Liver (tissue), 9 donors: ENCODE measurements around the gene TMIGD1. TPM values are rescaled to one million over a fixed set of nuclear protein-coding genes. Genes with fewer than 3 reads are reported as not detected.

ENCODE experiments used
- DNase-seq: peaks from one replicate; pipeline ENCODE4 v3.0.0-alpha.2; 2017; ENCODE audit warnings: low spot score
- H3K27ac ChIP-seq, 2 donors: one replicate each; pipeline ENCODE4 v1.7.0; 2013; ENCODE audit warnings: inconsistent platforms in 2 of 2, low read length in 2 of 2, control low read depth in 1 of 2, low read depth in 1 of 2, mild to moderate bottlenecking in 1 of 2
- H3K27me3 ChIP-seq, 4 donors: one replicate each; pipeline versions ENCODE4 v1.6.1 to v1.7.0; 2013; ENCODE audit warnings: low read length in 3 of 4, inconsistent platforms in 1 of 4, mild to moderate bottlenecking in 1 of 4, moderate library complexity in 1 of 4; ENCODE audit not compliant: control insufficient read depth in 4 of 4, insufficient read depth in 4 of 4
- H3K36me3 ChIP-seq, 4 donors: one replicate each; pipeline versions ENCODE4 v1.6.1 to v1.7.0; 2013; ENCODE audit warnings: low read length in 3 of 4, mild to moderate bottlenecking in 3 of 4, low read depth in 1 of 4, moderate library complexity in 1 of 4; ENCODE audit not compliant: control insufficient read depth in 4 of 4, insufficient read depth in 3 of 4
- H3K4me1 ChIP-seq, 4 donors: one replicate each; pipeline versions ENCODE4 v1.6.1 to v1.7.0; 2013; ENCODE audit warnings: low read length in 3 of 4, mild to moderate bottlenecking in 3 of 4, moderate library complexity in 1 of 4; ENCODE audit not compliant: control insufficient read depth in 4 of 4, insufficient read depth in 4 of 4
- H3K4me3 ChIP-seq, 3 donors: one replicate each; pipeline versions ENCODE4 v1.6.1 to v1.7.0; 2013; ENCODE audit warnings: low read length in 3 of 3, control low read depth in 1 of 3, low read depth in 1 of 3, mild to moderate bottlenecking in 1 of 3
- H3K9ac ChIP-seq, 2 donors: one replicate each; pipeline ENCODE4 v1.7.0; 2013; ENCODE audit warnings: low read length in 2 of 2, mild to moderate bottlenecking in 2 of 2, moderate library complexity in 2 of 2, control low read depth in 1 of 2, low read depth in 1 of 2
- H3K9me3 ChIP-seq, 4 donors: one replicate each; pipeline versions ENCODE4 v1.6.1 to v1.7.0; 2013; ENCODE audit warnings: low read length in 3 of 4; ENCODE audit not compliant: control insufficient read depth in 4 of 4
- EGR1 ChIP-seq, 2 donors: IDR thresholded peaks; 2 replicates each; pipeline ENCODE4 v1.6.1; 2016 to 2018; ENCODE audit warnings: antibody characterized with exemption in 2 of 2, low read depth in 2 of 2
- FOXA1 ChIP-seq: IDR thresholded peaks from 2 replicates; pipeline ENCODE4 v1.6.1; 2016; ENCODE audit warnings: antibody characterized with exemption
- FOXA2 ChIP-seq: IDR thresholded peaks from 2 replicates; pipeline ENCODE4 v1.6.1; 2016; ENCODE audit warnings: antibody characterized with exemption
- GABPA ChIP-seq, 2 donors: IDR thresholded peaks in 1 of 2; conservative IDR thresholded peaks in 1 of 2; 2 replicates each; pipeline ENCODE4 v1.6.1; 2016; ENCODE audit warnings: antibody characterized with exemption in 2 of 2, mild to moderate bottlenecking in 1 of 2, moderate library complexity in 1 of 2
- HNF4A ChIP-seq, 2 donors: conservative IDR thresholded peaks; 2 replicates each; pipeline ENCODE4 v1.6.1; 2016; ENCODE audit warnings: antibody characterized with exemption in 2 of 2, mild to moderate bottlenecking in 2 of 2
- HNF4G ChIP-seq: IDR thresholded peaks from 2 replicates; pipeline ENCODE4 v1.6.1; 2016; ENCODE audit warnings: antibody characterized with exemption
- JUND ChIP-seq, 2 donors: IDR thresholded peaks; 2 replicates each; pipeline ENCODE4 v1.6.1; 2016; ENCODE audit warnings: antibody characterized with exemption in 2 of 2
- NR2F2 ChIP-seq: IDR thresholded peaks from 2 replicates; pipeline ENCODE4 v1.6.1; 2016; ENCODE audit warnings: antibody characterized with exemption
- RAD21 ChIP-seq, 2 donors: IDR thresholded peaks; 2 replicates each; pipeline ENCODE4 v1.6.1; 2016; ENCODE audit warnings: antibody characterized with exemption in 2 of 2, mild to moderate bottlenecking in 2 of 2
- RXRA ChIP-seq, 2 donors: IDR thresholded peaks; 2 replicates each; pipeline ENCODE4 v1.6.1; 2017 to 2018; ENCODE audit warnings: antibody characterized with exemption in 2 of 2, mild to moderate bottlenecking in 1 of 2
- SP1 ChIP-seq: IDR thresholded peaks from 2 replicates; pipeline ENCODE4 v1.6.1; 2018; ENCODE audit warnings: antibody characterized with exemption, mild to moderate bottlenecking
- YY1 ChIP-seq: IDR thresholded peaks from 2 replicates; pipeline ENCODE4 v1.6.1; 2016; ENCODE audit warnings: antibody characterized with exemption, mild to moderate bottlenecking
- WGBS: extraction: QIAGEN DNeasy Blood & Tissue Kit; methylation state at CpG from one replicate; pipeline ENCODE4 v1.1.7; 2013; 5-methylcytosine and 5-hydroxymethylcytosine counted together
- polyA plus RNA-seq, 2 donors: library from polyadenylated mRNA; stranded (reverse) in 1 of 2; unstranded in 1 of 2; fragments of 200-250 nt in 1 of 2; fragments of >200 nt in 1 of 2; fragmentation: Nextera tagmentation in 1 of 2; extraction: Ambion mirVana in 1 of 2; gene quantifications; one replicate each; pipeline versions ENCODE4 v1.2.1 to v1.2.3, GENCODE V29; 2013 to 2015
- total RNA-seq, 2 donors: library from RNA; depleted of rRNA; stranded (reverse); fragments of >200 nt; gene quantifications; one replicate each; pipeline ENCODE4 v1.2.3, GENCODE V29; 2014
- TF ChIP-seq, protein P1 (sequence below): fragments of 150-350 bp; IDR thresholded peaks from 2 replicates; pipeline ENCODE4 v1.5.1; 2017; ENCODE audit warnings: improper control_type of control experiment, low read depth, low read length; ENCODE audit not compliant: missing input control
- TF ChIP-seq, protein P2 (sequence below): IDR thresholded peaks from 2 replicates; pipeline ENCODE4 v1.6.1; 2016; ENCODE audit warnings: antibody characterized with exemption, mild to moderate bottlenecking
- TF ChIP-seq, protein P3 (sequence below): IDR thresholded peaks from 2 replicates; pipeline ENCODE4 v1.6.1; 2016; ENCODE audit warnings: antibody characterized with exemption
- TF ChIP-seq, protein P4 (sequence below): IDR thresholded peaks from 2 replicates; pipeline ENCODE4 v1.6.1; 2016; ENCODE audit warnings: antibody characterized with exemption
- TF ChIP-seq, protein P5 (sequence below): IDR thresholded peaks from 2 replicates; pipeline ENCODE4 v1.6.1; 2016; ENCODE audit warnings: antibody characterized with exemption
- donor health status: healthy.
- donor health status: healthy.
- donor health status: healthy.
- donor health status: healthy.
- donor health status: healthy.

The TMIGD1 gene
- total and polyA plus RNA-seq, 4 donors, result not detected

DNA sequence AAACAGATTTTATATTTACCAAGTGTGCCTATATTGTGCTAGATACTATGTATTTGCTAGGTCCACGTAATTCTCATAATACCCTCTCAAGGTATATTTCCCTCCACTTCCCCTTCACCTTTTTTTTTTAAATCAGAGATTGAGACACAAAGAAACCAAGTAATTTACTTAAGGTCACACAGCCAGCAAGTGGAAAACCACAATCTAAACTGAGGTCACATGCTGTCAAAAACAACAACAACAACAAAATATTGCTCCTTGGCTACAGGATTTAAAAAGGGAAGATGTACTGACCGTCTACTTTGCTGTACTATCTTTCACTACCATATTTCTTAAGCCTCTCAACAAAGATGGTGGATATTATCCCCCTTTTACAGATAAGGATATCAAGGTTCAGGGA is 57.9 kb downstream of the TMIGD1 start:
- Histone ChIP-seq H3K4me3 (no peak overlapping the region), H3K27ac (no peak overlapping the region), H3K9me3 (no peaks in the 10 kb centered on the region), H3K27me3 (no peaks in the 10 kb centered on the region), H3K36me3 (peaks cover 11 to 36% (median 17%) of the 10 kb centered on the region in 4 donors), H3K9ac (no peak overlapping the region), H3K4me1 (no peaks in the 10 kb centered on the region)
- no peak for DNase-seq
- TF ChIP-seq GABPA (IDR thresholded peaks at IDR 0.05 in 1 of 2, conservative IDR thresholded peaks at IDR 0.05 in 1 of 2) (no peak), SP1 (no peak), HNF4G (no peak), RAD21 (IDR thresholded peaks at IDR 0.05) (no peak), FOXA1 (no peak)
- TF ChIP-seq, protein P1, sequence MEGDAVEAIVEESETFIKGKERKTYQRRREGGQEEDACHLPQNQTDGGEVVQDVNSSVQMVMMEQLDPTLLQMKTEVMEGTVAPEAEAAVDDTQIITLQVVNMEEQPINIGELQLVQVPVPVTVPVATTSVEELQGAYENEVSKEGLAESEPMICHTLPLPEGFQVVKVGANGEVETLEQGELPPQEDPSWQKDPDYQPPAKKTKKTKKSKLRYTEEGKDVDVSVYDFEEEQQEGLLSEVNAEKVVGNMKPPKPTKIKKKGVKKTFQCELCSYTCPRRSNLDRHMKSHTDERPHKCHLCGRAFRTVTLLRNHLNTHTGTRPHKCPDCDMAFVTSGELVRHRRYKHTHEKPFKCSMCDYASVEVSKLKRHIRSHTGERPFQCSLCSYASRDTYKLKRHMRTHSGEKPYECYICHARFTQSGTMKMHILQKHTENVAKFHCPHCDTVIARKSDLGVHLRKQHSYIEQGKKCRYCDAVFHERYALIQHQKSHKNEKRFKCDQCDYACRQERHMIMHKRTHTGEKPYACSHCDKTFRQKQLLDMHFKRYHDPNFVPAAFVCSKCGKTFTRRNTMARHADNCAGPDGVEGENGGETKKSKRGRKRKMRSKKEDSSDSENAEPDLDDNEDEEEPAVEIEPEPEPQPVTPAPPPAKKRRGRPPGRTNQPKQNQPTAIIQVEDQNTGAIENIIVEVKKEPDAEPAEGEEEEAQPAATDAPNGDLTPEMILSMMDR, result no peak
- TF ChIP-seq, protein P2, sequence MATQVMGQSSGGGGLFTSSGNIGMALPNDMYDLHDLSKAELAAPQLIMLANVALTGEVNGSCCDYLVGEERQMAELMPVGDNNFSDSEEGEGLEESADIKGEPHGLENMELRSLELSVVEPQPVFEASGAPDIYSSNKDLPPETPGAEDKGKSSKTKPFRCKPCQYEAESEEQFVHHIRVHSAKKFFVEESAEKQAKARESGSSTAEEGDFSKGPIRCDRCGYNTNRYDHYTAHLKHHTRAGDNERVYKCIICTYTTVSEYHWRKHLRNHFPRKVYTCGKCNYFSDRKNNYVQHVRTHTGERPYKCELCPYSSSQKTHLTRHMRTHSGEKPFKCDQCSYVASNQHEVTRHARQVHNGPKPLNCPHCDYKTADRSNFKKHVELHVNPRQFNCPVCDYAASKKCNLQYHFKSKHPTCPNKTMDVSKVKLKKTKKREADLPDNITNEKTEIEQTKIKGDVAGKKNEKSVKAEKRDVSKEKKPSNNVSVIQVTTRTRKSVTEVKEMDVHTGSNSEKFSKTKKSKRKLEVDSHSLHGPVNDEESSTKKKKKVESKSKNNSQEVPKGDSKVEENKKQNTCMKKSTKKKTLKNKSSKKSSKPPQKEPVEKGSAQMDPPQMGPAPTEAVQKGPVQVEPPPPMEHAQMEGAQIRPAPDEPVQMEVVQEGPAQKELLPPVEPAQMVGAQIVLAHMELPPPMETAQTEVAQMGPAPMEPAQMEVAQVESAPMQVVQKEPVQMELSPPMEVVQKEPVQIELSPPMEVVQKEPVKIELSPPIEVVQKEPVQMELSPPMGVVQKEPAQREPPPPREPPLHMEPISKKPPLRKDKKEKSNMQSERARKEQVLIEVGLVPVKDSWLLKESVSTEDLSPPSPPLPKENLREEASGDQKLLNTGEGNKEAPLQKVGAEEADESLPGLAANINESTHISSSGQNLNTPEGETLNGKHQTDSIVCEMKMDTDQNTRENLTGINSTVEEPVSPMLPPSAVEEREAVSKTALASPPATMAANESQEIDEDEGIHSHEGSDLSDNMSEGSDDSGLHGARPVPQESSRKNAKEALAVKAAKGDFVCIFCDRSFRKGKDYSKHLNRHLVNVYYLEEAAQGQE, result no peak
- TF ChIP-seq, protein P3, sequence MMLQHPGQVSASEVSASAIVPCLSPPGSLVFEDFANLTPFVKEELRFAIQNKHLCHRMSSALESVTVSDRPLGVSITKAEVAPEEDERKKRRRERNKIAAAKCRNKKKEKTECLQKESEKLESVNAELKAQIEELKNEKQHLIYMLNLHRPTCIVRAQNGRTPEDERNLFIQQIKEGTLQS, result no peak
- WGBS, result 91% methylated on average over 2 of the region's 2 CpGs

DNA sequence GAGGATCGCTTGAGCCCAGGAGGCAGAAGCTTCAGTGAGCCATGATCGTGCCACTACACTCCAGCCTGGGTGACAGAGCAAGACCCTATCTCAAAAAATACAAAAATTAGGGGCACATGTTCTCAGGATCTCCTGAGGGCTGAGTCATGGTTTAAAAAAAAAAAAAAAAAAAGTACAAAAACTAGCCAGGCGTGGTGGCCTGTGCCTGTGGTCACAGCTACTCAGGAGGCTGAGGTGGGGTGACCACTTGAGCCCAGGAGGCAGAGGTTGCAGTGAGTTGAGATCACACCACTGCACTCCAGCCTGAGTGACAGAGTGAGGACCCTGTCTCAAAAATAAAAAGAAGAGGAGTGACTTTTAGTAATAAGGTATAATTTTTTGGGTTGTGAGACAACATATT is 59.0 kb downstream of the TMIGD1 start:
- H3K9ac ChIP-seq, result no peak overlapping the region
- H3K9me3 ChIP-seq, result no peaks in the 10 kb centered on the region
- H3K27me3 ChIP-seq, result no peaks in the 10 kb centered on the region
- H3K4me3 ChIP-seq, result no peak overlapping the region
- peaks cover 11 to 35% (median 16%) of the 10 kb centered on the region in 4 donors for H3K36me3 ChIP-seq
- over 99% methylated on average over 3 of the region's 3 CpGs for WGBS
- H3K4me1 ChIP-seq, result no peaks in the 10 kb centered on the region
- TF ChIP-seq YY1 (no peak), RXRA (IDR thresholded peaks at IDR 0.05) (no peak), EGR1 (IDR thresholded peaks at IDR 0.05; ENCODE audit: low read depth in 2 of 2) (no peak), JUND (IDR thresholded peaks at IDR 0.05) (no peak), FOXA2 (no peak), NR2F2 (no peak), HNF4G (no peak), HNF4A (conservative IDR thresholded peaks at IDR 0.05) (no peak), RAD21 (IDR thresholded peaks at IDR 0.05) (no peak), FOXA1 (no peak), SP1 (no peak), GABPA (IDR thresholded peaks at IDR 0.05 in 1 of 2, conservative IDR thresholded peaks at IDR 0.05 in 1 of 2) (no peak)
- TF ChIP-seq, protein P4, sequence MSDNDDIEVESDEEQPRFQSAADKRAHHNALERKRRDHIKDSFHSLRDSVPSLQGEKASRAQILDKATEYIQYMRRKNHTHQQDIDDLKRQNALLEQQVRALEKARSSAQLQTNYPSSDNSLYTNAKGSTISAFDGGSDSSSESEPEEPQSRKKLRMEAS, result no peak
- TF ChIP-seq, protein P5, sequence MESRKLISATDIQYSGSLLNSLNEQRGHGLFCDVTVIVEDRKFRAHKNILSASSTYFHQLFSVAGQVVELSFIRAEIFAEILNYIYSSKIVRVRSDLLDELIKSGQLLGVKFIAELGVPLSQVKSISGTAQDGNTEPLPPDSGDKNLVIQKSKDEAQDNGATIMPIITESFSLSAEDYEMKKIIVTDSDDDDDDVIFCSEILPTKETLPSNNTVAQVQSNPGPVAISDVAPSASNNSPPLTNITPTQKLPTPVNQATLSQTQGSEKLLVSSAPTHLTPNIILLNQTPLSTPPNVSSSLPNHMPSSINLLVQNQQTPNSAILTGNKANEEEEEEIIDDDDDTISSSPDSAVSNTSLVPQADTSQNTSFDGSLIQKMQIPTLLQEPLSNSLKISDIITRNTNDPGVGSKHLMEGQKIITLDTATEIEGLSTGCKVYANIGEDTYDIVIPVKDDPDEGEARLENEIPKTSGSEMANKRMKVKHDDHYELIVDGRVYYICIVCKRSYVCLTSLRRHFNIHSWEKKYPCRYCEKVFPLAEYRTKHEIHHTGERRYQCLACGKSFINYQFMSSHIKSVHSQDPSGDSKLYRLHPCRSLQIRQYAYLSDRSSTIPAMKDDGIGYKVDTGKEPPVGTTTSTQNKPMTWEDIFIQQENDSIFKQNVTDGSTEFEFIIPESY, result no peak
- TF ChIP-seq, protein P2, result no peak
- TF ChIP-seq, protein P1, result no peak
- TF ChIP-seq, protein P3, result no peak
- no peak overlapping the region for H3K27ac ChIP-seq
- no peak for DNase-seq
